ENCODE data around the gene PRKAG1. TPM values are rescaled to one million over a fixed set of nuclear protein-coding genes. Genes with fewer than 3 reads are reported as not detected.
A peak's percentile ranks its signal among the peaks of the same experiment; 100 is the strongest.

The PRKAG1 gene
- total RNA-seq, 1 donor from 2014 or later, result 58.2 TPM

DNA sequence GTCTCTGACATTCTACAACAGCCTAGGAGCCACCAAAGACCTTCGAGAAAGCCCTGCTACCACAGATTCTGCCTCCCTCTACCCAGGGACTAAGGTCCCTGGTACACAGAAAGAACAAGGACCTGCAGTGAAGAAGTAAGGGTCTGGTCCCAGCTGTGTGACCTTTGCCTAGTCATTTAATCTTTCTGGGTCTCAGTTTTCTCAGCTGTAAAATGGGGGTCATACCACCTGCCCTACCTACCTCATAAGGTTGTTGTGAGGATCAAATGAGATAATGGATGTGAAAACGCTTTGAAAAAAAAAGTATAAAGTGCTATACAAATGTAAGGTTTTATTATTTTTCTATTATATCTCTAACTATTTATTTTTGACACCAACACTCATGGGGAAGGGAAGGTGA lies 5.2 kb upstream of the PRKAG1 start:
- Mint-ChIP-seq H3K27ac (ENCODE audit: unreplicated experiment) (no peak overlapping the region), H3K27me3 (ENCODE audit: unreplicated experiment) (peaks cover 5% of the 10 kb centered on the region), H3K9me3 (ENCODE audit: unreplicated experiment) (peaks cover 3% of the 10 kb centered on the region), H3K36me3 (ENCODE audit: unreplicated experiment) (peaks cover 6% of the 10 kb centered on the region), H3K4me1 (ENCODE audit: low read depth, unreplicated experiment) (peaks cover 6% of the 10 kb centered on the region), H3K4me3 (ENCODE audit: unreplicated experiment) (no peak overlapping the region)
- no peak for DNase-seq
- TF ChIP-seq, protein P1, sequence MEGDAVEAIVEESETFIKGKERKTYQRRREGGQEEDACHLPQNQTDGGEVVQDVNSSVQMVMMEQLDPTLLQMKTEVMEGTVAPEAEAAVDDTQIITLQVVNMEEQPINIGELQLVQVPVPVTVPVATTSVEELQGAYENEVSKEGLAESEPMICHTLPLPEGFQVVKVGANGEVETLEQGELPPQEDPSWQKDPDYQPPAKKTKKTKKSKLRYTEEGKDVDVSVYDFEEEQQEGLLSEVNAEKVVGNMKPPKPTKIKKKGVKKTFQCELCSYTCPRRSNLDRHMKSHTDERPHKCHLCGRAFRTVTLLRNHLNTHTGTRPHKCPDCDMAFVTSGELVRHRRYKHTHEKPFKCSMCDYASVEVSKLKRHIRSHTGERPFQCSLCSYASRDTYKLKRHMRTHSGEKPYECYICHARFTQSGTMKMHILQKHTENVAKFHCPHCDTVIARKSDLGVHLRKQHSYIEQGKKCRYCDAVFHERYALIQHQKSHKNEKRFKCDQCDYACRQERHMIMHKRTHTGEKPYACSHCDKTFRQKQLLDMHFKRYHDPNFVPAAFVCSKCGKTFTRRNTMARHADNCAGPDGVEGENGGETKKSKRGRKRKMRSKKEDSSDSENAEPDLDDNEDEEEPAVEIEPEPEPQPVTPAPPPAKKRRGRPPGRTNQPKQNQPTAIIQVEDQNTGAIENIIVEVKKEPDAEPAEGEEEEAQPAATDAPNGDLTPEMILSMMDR (IDR thresholded peaks at IDR 0.05; ENCODE audit: partially characterized antibody, unreplicated experiment), result no peak

DNA sequence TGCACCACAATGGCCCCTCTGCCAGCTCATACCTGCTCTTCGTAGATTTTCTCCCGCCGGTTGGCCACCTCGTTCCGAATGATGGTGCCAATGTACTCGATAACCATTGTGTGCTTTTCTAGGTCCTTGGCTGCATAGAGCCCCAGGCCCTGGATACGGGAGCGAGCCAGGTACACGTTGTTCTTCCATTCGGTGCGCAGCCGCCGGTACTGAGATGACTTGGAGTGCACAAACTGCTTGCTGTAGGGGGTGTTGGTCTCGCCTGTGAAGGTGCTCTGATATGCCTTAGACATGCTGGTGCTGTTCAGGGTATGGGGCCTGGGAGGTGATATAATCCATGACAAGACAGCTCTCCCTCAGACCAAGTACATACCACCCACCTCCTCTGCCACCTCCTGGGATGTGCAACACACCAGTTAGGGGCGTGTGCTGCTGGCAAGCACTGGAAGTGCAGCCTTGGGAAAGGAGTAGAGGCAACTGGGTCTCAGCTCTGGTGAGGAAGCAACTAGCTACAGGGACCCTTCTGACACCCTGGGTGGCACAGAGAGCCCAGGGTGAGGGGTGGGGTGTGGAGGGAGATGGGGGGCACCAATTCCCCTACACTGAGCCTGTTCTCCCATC lies 4.1 kb upstream of the PRKAG1 start:
- no peak for DNase-seq
- peak overlapping the region; percentile 26 for H3K4me3 Mint-ChIP-seq (ENCODE audit: unreplicated experiment)
- H3K36me3 Mint-ChIP-seq (ENCODE audit: unreplicated experiment), result peaks cover 6% of the 10 kb centered on the region
- peaks cover 9% of the 10 kb centered on the region for H3K9me3 Mint-ChIP-seq (ENCODE audit: unreplicated experiment)
- H3K27ac Mint-ChIP-seq (ENCODE audit: unreplicated experiment), result peak overlapping the region; percentile 33
- peaks cover 5% of the 10 kb centered on the region for H3K27me3 Mint-ChIP-seq (ENCODE audit: unreplicated experiment)
- TF ChIP-seq, protein P1 (IDR thresholded peaks at IDR 0.05; ENCODE audit: partially characterized antibody, unreplicated experiment), result no peak
- H3K4me1 Mint-ChIP-seq (ENCODE audit: low read depth, unreplicated experiment), result peaks cover 9% of the 10 kb centered on the region

DNA sequence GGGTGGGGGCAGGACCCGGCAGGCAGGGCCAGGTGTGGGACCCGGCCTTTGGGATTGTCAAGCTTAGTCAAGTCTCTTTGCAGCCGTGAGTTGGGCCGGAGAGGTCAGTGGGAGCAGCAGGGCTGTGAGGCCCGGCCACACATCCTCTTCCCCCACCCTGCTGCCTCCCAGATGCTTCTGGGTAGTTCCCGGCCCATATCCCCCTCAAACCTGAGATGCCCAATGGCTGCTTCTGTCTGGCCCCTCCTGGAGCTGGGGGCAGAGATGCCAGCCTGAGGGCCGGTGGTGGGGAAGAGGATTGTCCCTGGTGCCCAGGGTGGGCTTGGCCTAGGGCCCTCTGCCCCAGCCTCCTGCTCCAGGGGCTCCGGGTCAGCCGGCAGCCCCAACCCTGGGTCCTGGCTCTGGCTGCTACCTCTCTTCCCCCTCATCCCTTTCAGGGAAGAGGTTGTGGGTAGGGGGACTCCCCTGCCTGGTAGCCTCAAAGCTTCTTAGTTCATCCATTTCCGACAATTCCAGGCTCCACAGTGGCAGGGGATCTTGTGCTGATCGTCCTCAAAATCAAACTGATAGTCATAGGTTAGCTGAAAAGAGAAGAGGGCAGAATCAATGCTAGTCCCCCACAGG lies 2.8 kb upstream of the PRKAG1 start:
- Mint-ChIP-seq H3K4me3 (ENCODE audit: unreplicated experiment) (no peak overlapping the region), H3K27ac (ENCODE audit: unreplicated experiment) (peak overlapping the region; percentile 46), H3K36me3 (ENCODE audit: unreplicated experiment) (peaks cover 6% of the 10 kb centered on the region), H3K4me1 (ENCODE audit: low read depth, unreplicated experiment) (peaks cover 10% of the 10 kb centered on the region), H3K27me3 (ENCODE audit: unreplicated experiment) (peaks cover 5% of the 10 kb centered on the region), H3K9me3 (ENCODE audit: unreplicated experiment) (peaks cover 7% of the 10 kb centered on the region)
- DNase-seq, result no peak
- TF ChIP-seq, protein P1 (IDR thresholded peaks at IDR 0.05; ENCODE audit: partially characterized antibody, unreplicated experiment), result no peak

- DNase-seq, result no peak
- Mint-ChIP-seq H3K27me3 (ENCODE audit: unreplicated experiment) (peaks cover 7% of the 10 kb centered on the region), H3K4me3 (ENCODE audit: unreplicated experiment) (no peak overlapping the region), H3K27ac (ENCODE audit: unreplicated experiment) (peak overlapping the region; percentile 33), H3K9me3 (ENCODE audit: unreplicated experiment) (peaks cover 7% of the 10 kb centered on the region), H3K4me1 (ENCODE audit: low read depth, unreplicated experiment) (peaks cover 10% of the 10 kb centered on the region), H3K36me3 (ENCODE audit: unreplicated experiment) (peaks cover 6% of the 10 kb centered on the region)
- TF ChIP-seq, protein P1 (IDR thresholded peaks at IDR 0.05; ENCODE audit: partially characterized antibody, unreplicated experiment), result no peak
These were observed 1.9 kb upstream of the PRKAG1 start for GRCh38 chr12:49020441-49020840.

Measured in glutamatergic neuron (in vitro differentiated cells).